Left cardiac atrium (tissue), 4 donors: ENCODE data around the gene TMEM72. TPM values are rescaled to one million over a fixed set of nuclear protein-coding genes. Genes with fewer than 3 reads are reported as not detected.

Experiments used
- ATAC-seq, 2 donors: fragments of 200-7000 bp; cut with Tn5 transposase; one replicate each; pipeline ENCODE4 v1.9.1; 2020; ENCODE audit warnings: mild to moderate bottlenecking in 2 of 2, moderate library complexity in 2 of 2
- DNase-seq: peaks from one replicate; pipeline ENCODE4 v3.0.0-alpha.2; 2020
- intact Hi-C, 2 donors: fragments of 100-400 bp; cut with DNase I; formaldehyde crosslinking; loops; one replicate each; pipeline versions ENCODE4 v1.14.1 to v1.15.1; 2022 to 2023
- total RNA-seq, 2 donors: library from RNA; stranded (reverse); fragmentation: NEBNext Ultra II Directional; extraction: Animal tissue kit (Norgen Biotek cat#: 25700); gene quantifications; one replicate each; pipeline ENCODE4 v1.2.1, GENCODE V29; 2021
- donor health status: DM: no; HTN: yes; CAD: no.
- donor health status: DM: no; HTN: yes; CAD: no; lungs with severe emphysema.
- donor health status: DM: yes; HTN: yes; CAD: no.
- donor health status: Dilated cardiomyopathy.

The TMEM72 gene
- total RNA-seq, 2 donors from 2014 or later, result 0.21 to 0.27 TPM

- ATAC-seq, result no peak
- no peak for DNase-seq
- intact Hi-C loops, result loop anchor here (5.0 to 10.0 kb wide), 2 partner anchors 40 to 97 kb away; no protein-coding TSS in a partner anchor
Measured at GRCh38 chr10:44971935-44972757, 61.0 kb downstream of the TMEM72 start.

GRCh38 chr10:44972874-44973306 lies 61.8 kb downstream of the TMEM72 start:
- DNase-seq, result no peak
- intact Hi-C loops, result loop anchor here (5.0 to 10.0 kb wide), 2 partner anchors 41 to 98 kb away; no protein-coding TSS in a partner anchor
- ATAC-seq, result peak in 1 of 2 donors; percentile 1

- no peak for DNase-seq
Measured at GRCh38 chr10:44973323-44974081, 62.4 kb downstream of the TMEM72 start.

GRCh38 chr10:44974082-44974627 lies 63.0 kb downstream of the TMEM72 start:
- ATAC-seq (no peak), DNase-seq (no peak)
- intact Hi-C loops, result loop anchor here (1.0 to 10.0 kb wide), 3 partner anchors 42 to 99 kb away; no protein-coding TSS in a partner anchor

More at GRCh38 chr10:44973323-44974081, 62.4 kb downstream of the TMEM72 start:
- intact Hi-C loops, result loop anchor here (1.0 to 10.0 kb wide), 3 partner anchors 41 to 99 kb away; no protein-coding TSS in a partner anchor
- no peak for ATAC-seq

GRCh38 chr10:44974628-44975430 lies 63.7 kb downstream of the TMEM72 start:
- intact Hi-C loops, result loop anchor here (1.0 to 10.0 kb wide), 3 partner anchors 43 to 100 kb away; no protein-coding TSS in a partner anchor
- DNase-seq (peak; percentile 80), ATAC-seq (peak; percentile 76 to 78)

GRCh38 chr10:44975431-44976331 lies 64.5 kb downstream of the TMEM72 start:
- intact Hi-C loops, result loop anchor here in 1 of 2 donors (10.0 kb wide), 1 partner anchor 101 kb away; no protein-coding TSS in a partner anchor
- no peak for DNase-seq
- no peak for ATAC-seq

- no peak for ATAC-seq
- DNase-seq, result no peak
- intact Hi-C loops, result loop anchor here in 1 of 2 donors (10.0 kb wide), 1 partner anchor 102 kb away; no protein-coding TSS in a partner anchor
Measured at GRCh38 chr10:44976352-44977198, 65.4 kb downstream of the TMEM72 start.

- peak in 1 of 2 donors; percentile 1 for ATAC-seq
- no peak for DNase-seq
- intact Hi-C loops, result loop anchor here in 1 of 2 donors (10.0 kb wide), 1 partner anchor 103 kb away; no protein-coding TSS in a partner anchor
Measured at GRCh38 chr10:44977287-44978212, 66.4 kb downstream of the TMEM72 start.

GRCh38 chr10:44978213-44978569 lies 67.1 kb downstream of the TMEM72 start:
- no peak for ATAC-seq
- no peak for DNase-seq
- intact Hi-C loops, result loop anchor here in 1 of 2 donors (10.0 kb wide), 1 partner anchor 103 kb away; no protein-coding TSS in a partner anchor

- intact Hi-C loops, result loop anchor here in 1 of 2 donors (10.0 kb wide), 1 partner anchor 104 kb away; no protein-coding TSS in a partner anchor
- peak; percentile 93 for DNase-seq
- peak; percentile 58 to 70 for ATAC-seq
Measured at GRCh38 chr10:44978570-44979280, 67.6 kb downstream of the TMEM72 start, which contains the start of gene DEPP1. DEPP1 (minus strand) TSS chr10:44978809; CDS start chr10:44978030, 779 bp downstream.

GRCh38 chr10:44979281-44980191 lies 68.4 kb downstream of the TMEM72 start:
- no peak for ATAC-seq
- DNase-seq, result peak; percentile 12
- intact Hi-C loops, result loop anchor here in 1 of 2 donors (10.0 kb wide), 1 partner anchor 105 kb away; no protein-coding TSS in a partner anchor

GRCh38 chr10:44980309-44981171 lies 69.4 kb downstream of the TMEM72 start:
- intact Hi-C loops, result no loop called here
- ATAC-seq, result no peak

More at GRCh38 chr10:44980309-44981171, 69.4 kb downstream of the TMEM72 start:
- DNase-seq, result no peak
